ENCODE results near the gene IREB2.
A peak's percentile ranks its signal among the peaks of the same experiment; 100 is the strongest.

IREB2 gene

DNA sequence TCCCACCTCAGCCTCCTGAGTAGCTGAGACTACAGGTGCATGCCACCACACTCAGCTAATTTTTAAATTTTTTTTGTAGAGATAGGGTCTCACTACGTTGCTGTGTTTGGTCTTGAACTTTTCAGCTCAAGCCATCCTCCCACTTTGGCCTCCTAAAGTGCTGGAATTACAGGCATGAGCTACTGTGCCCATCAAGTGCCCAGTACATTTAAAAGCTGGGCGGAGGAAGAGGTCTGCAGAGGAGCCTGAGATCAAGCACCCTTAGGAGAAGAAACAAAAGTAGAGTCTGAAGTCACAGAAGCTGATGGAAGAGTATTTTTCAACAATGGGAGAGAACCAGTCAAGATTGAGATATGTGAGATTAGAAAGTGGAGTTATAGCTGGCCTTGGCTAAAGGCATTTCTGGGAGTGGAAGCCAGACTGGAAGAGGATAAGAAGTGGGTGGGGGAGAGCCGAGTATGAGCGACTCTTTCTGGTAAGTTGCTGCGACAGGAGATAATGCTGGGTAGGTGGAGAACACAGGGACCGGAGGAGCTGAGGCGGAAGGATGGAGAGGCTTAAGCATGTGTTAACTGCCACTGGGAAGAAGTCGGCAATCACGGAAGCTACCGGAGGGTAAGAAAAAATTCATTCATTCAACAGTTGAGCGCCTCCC is 782 bp upstream of the IREB2 start:
- DNase-seq (ENCODE audit: low read depth in 2 of 2), result no peak

DNA sequence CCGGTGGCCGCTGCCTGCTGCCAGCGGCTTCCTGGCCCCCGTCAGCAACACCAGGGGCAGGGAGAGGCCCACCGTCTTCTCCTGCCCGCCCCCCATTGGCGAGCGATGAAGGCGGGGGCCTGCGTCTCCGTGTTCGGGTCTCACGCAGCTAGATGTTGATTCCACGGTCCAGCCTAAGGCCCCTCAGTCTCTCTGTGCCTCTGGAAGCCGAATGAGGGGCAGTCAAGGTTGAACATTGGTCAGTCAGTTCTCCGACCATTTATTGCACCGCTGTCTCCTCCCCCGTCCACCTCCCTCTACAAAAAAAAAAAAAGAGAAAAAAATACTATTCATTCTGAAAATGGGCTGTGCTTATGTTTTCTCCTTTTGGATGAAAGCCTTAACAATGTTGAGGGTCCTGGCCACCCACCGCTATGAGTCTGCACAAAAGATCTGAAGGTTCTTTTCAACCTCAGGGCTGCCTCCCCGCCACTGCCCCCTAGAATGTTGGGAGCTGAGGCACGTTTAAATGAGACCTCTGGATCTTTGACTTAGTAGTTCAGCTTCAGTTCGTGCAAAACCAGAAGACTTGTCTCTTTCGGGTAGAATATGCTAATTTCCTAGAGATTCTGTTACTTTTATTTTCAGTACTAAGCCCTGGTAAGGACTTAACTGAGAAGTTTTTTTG is 736 bp downstream of the IREB2 start:
- peak in 1 of 2 donors; percentile 11 for DNase-seq (ENCODE audit: low read depth in 2 of 2)

DNA sequence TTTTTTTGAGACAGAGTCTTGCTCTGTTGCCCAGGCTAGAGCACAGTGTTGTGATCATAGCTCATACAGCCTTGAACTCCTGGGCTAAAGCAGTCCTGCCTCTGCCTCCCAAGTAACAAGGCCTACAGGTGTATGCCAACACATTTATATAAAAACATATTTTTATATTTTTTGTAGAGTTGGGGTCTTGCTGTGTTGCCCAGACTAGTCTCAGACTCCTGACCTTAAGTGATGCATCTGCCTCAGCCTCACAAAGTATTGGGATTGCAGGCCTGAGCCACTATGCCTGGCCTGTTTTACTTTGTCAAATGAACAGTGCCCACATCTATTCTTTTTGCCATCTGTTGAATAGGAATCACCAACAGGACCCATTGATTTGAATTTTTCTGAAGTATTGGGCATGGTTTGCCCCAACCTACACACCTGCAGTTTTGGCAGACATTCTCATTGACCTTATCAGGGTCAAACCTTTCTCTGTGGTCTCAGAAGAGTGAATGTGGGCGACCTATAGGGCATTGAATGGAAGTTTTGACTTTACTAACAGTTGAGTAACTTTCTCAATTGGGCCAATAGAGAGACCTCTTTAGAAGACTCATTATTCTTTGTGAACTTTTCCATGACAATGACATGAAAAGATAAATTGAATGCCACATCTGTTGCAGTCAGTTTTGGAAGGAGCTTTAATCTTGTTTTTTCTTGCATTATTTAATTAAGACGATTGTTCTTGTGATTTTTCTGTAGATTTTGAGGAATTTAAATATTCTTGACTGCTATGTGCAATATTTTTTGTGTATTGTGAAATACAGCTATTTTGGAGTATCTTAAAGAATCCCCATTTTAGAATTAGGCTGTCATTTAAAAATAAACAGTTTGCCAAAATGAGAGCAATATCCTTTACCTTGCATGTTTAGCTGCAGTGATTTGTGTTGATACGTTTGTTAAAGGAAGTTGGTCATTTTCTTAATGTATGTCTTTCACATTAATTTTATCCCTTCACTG is 2.7 kb downstream of the IREB2 start:
- DNase-seq (ENCODE audit: low read depth in 2 of 2), result no peak

DNA sequence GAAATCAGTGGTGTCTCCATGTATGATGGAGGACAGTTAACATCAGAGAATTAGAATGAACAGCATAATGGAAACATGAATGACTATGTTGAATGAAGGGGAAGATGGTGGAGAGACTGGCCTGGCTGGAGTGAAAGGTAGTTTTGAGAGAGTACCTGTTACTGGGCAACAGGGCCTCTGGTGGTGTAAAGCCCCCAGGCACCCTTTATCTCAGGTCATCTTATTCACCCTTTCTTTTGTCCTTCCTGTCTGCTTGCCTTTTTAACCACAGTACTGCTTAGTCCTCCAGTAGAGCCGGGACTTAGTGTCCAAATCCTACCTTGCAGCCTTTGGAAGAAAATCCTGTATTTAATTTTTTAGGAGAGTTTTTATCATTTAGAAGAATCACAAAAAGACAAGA is 6.2 kb downstream of the IREB2 start:
- no peak for DNase-seq (ENCODE audit: low read depth in 2 of 2)

DNA sequence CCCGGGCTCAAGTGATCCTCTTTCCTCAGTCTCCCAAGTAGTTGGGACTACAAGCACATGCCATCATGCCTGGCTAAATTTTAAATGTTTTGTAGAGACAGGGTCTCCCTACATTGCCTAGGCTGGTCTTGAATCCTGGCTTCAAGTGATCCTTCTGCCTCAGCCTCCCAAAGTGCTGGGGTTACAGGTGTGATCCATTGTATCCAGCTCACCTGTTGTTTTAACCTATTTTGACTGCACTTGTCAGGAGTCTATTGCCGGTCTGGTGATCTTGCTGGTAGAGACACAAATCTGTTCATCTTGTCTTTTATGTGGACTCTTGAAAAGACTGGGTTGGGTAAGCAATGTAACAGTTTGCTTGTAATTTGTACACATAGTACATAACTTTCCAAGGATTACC is 7.9 kb downstream of the IREB2 start:
- DNase-seq (ENCODE audit: low read depth in 2 of 2), result no peak

DNA sequence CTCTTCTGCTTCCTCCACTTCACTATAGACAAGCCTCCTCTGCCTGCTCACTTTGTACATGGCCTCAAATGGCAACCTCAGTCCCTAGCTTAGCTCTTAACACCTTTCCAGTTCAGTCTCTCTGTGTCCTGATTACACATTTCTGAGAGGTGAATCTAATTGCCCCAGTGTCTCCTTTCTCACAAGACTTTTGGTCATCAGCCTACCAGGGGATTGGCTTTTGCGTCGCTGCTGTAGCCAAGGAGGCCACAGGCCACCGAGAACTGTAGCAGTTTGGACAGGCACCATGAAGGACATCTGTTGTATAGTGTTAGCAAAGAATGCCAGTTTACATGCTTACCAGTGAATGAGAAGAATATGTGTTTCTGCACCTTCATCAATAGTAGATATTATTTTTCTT is 8.5 kb downstream of the IREB2 start:
- DNase-seq (ENCODE audit: low read depth in 2 of 2), result no peak

DNA sequence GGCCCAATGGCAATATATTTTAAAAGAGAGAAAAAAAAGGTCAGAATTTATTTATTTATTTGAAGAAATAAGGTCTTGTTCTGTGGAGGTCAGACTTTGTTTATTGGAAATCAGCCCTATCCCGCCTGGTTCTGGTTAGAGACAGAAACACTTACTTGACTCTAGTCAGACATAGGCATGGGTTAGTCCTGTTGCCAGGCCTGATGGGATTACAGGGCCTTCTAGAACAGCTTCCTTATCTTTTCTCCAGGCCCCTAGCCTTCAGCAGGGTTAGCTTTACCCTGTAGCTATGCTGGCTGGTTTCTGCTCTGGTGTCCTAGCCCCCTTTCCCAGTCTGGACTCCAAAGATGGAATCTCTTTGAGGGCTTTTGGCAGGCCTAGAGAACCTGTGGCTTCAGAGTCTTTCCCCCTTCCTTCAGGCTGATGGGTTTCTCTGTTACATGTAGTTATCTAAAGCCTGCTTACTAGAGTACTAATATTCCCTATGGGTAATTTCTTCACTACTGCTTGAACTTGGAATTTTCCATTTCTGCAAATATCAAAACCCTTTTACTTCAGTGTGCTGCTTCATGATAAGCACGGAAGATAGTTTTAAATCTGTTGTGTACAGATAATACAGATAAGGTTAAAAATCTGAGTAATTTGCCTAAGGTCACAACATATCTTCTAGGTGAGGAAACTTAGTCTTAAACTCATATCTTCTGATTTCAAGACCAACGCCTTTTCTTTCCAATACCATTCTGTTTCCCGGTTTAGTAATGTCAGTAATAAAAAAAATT is 10.6 kb downstream of the IREB2 start:
- DNase-seq (ENCODE audit: low read depth in 2 of 2), result no peak

DNA sequence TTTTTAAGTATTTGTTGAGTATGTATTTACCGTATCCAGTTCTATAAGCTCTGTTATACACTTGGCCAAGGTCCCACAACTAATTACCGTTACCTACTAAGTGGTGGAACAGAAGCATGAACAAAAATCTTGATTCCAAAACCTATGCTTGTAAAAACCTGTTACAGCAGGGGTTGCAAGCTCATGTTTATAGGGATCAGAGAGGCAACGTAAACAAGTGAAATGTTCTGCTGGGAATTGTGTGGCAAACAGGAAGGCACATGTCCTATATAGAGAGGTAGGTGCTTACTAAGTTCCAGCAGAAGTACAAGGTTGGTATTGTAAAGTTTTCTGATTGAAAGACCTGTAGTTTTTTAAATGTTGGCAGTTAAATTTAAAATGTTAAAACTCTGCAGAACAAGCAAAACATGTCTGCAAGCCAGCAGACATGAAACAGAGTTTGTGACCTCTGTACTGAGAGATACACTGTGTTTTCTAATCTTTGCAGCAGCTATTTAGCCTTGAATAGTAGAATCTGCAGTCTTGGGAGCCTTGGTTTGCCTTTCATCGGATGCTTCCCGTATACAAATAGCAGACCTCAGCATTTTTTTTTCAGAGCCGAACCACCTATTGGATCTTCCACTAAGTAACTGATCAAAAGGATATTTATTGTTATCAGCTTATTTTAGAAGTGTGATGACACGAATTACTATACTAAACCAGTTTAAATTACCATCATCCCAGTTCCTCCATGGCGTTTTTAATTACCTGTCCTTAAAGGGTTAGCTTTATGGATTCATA is 11.4 kb downstream of the IREB2 start:
- no peak for DNase-seq (ENCODE audit: low read depth in 2 of 2)

DNA sequence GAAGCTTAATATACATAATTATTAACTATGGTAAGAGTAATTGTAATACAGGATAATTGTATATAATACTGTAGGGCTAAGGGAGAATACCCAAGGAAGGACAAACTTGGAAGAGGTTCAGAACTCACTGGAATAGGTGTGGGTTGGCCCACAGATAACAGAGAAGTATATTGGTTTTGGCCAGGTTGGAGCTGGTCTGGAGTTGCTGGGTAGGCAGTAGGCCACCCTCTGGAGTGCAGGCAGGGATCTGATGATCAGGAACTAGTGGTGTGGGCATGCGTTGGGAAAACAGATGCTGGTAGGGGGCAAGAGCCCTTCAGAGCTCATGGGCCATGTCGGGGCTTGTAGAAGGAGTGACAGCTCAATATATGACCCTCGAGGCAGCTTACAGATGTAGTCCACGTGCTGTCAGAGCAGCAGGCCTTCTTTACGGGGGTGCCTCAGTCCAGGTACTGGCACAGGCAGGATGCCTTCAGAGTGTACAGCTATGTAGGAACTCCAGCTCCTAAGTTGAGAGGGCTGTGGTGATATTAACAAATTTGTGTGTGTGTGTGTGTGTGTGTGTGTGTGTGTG is 12.4 kb downstream of the IREB2 start:
- no peak for DNase-seq (ENCODE audit: low read depth in 2 of 2)

DNA sequence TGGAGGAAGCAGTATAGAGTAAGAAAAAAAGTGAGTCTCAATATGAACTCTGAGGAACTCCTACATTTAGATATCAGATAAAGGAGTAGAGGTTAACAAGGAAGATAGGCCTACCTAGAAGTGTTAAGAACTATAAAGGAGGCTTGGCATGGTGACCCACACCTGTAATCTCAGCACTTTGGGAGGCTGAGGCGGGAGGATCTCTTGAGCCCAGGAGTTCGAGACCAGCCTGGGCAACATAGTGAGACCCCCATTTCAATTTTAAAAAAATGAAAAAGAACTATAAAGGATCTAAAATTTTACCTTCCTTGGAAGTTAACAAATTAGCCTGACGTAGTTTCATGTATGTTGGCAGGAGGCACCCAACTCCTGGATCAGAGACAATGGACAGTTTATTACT is 14.5 kb downstream of the IREB2 start:
- no peak for DNase-seq (ENCODE audit: low read depth in 2 of 2)

DNA sequence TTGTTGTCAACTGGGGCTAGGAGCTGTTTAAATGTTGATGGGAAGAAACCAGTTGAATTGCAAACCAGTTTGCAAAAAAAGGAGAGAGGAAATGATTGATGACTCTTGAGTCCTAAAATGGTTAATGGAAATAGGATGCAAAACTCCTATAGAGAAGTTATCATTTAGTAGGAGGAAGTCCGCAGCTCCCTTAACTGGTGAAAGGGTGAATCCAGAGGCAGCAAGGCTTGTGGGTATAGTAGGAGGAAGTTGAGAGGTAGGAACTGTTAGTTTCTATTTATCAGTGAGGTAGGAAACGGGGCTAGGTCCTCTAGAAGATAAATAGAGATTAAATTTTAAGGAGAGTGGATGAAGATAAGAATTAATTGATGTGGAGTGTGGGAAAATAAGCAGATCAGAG is 15.4 kb downstream of the IREB2 start:
- DNase-seq (ENCODE audit: low read depth in 2 of 2), result no peak

DNA sequence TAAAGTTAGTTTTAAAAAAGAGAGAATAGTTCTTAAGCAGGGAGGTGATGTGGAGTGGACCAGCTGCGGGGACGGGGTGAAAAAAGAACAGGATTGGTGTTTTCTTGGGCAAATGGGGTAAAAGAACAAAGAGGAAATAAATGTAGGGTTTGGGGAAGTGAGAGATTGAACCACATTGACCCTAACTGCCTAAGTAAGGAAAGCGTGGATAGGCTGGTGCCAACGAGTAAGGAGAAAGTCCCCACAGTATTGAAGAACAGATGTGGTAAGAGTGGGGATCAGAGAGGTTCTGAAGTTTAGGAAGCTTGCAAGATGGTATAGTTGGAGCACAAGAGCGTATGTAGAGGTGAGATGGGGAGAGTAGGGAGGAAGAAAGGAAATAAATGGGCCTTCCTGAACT is 17.0 kb downstream of the IREB2 start:
- no peak for DNase-seq (ENCODE audit: low read depth in 2 of 2)

DNA sequence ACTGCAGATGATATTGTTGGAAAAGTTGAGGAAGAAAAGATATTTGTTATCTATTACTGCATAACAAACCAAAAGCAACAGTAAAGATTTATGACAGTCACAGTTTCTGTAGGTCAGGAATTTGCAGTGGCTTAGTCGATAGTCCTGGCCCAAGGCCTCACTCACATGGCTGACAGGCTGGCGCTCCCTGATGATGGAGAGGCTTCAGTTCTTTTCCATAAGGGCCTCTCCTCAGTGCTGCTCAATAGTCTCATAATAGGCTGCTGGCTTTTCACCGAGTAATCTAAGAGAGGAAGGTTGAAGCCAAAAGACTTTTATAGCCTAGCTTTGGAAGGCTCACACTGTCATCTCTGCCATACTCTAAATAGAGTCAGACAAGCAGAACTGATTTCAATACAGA is 17.7 kb downstream of the IREB2 start:
- DNase-seq (ENCODE audit: low read depth in 2 of 2), result no peak

DNA sequence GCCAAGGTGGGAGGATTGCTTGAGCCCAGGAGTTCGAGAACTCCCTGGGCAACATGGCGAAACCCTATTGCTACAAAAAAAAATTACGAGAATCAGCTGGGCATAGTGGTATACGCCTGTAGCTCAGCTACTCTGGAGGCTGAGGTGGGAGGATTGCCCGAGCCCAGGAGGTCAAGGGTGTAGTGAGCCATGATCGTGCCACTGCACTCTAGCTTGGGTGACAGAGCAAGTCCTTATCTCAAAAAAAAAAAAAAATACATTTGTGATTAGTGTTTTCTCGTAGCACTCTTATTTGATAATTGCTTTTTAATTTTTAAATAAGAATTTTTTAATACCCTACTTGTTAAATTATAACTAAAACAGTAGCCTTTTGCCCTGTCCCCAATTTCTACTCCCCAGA is 18.4 kb downstream of the IREB2 start:
- DNase-seq (ENCODE audit: low read depth in 2 of 2), result no peak

DNA sequence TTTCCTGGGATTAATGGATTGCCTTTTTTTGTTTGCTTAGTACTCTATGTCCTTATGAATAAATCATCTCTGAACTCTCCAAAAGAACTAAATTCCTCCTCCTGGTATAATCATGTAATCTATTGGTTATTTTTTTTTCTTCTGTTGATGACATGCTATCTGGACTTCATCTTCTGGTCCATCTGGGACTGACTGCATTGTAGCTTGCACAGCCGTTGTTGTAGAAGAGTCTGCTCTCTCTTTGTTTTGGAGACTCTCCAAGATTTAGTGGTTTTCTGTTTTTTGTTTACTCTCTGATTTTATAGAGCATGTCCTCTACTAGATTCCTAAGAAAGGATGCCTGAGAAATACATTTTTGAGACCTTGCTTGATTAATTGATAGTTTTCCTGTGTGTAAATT is 19.1 kb downstream of the IREB2 start:
- DNase-seq (ENCODE audit: low read depth in 2 of 2), result no peak

DNA sequence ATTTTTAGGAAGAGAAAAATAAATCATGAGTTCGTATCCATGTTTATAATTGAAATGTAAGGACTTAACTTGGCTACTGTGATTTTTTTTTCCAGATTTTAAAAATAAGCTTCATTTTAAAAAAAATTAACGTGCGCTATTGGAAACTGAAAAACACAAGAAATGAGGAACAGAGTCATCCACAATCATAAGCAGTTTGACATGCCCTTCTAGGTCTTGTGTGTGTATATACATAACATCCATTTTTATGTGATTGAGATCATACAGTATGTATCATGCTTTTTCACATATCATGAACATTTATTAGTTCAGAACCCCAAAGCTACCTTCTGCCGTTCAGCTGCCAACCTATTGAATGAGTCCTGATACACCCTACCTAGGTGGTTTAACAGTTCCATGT is 22.7 kb downstream of the IREB2 start:
- no peak for DNase-seq (ENCODE audit: low read depth in 2 of 2)

DNA sequence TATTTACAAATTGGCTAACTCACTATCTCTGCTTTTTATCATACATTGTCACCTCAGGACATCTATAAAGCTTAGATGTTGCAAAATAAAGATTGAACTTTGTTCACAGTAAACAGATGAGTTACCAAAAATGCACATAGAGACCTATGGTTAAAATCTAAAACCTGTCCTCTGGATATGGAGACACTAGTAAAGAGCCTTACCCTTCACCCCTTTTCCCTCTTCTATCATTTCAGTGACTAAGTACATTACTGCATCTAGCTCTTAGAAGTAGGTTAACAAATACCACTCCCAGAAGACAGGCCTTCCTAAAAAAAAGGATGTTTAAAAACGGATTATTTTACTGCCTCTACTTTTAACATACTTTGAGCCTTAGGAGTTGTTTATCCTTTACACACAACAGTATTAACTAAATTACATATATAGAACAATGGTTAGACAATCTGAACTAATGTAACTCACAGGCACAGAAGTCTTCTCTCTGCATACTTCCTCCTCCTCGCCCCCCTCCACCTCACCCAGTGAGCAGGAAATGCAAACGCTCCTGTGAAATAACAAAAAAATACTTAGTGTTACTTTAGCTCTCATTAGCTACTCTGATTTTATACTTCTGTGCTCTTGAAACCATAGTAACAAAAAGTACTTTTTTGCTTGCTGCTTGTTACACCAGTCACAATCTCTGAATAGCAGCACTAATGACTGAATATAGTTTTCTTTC is 23.3 kb downstream of the IREB2 start:
- no peak for DNase-seq (ENCODE audit: low read depth in 2 of 2)

DNA sequence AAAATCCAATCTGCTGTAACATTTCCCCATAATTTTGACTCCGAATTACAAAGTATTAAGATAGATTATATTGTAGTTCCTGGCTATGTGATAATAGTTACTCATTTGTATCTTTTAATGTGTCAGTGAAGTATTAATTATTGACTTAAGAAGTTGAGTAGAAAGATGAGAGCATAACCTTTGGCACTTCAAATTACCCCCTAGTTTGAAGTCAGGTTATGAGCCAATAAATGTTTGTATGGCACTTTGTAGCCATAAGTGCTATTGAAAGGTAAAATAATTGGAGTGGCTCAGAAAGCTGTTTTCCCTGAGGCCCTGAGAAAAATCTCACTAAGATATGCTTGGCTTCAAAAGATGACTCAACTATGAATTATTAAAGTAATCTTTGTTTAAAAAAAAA is 31.0 kb downstream of the IREB2 start:
- DNase-seq (ENCODE audit: low read depth in 2 of 2), result no peak

DNA sequence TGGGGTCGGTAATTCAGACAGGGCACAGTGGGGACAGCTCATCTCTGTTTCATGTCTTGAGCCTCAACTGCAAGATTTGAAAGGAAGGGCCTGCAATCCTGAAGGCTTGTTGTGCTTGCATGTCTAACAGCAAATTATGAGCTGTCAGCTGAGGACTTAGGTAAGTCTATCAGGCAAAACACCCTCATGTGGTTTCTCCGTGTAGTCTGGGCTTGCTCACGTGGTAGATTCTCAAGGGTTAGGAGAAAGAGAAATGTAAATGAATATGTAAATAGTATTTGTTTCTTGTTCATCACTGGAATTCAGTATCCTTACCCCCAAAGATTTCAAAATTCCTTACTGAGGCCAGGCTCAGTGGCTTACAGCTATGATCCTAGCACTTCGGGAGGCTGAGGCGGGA is 39.3 kb downstream of the IREB2 start:
- DNase-seq (ENCODE audit: low read depth in 2 of 2), result no peak

DNA sequence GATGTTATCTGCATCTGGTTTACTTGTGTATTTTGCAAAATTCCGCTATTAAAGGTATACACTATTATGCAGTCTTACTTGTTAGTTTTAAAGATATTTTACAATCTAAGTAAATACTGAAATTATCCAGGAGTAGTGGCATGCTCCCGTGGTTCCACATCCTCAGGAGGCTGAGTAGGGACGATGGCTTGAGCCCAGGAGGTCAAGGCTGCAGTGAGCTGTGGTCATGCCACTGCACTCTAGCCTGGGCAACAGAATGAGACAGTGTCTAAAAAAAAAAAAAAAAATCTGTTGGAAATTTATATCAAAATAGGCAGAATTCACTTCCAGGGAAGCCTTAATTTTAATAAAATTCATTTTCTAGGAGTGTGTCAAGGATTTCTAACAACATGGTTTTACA is 41.6 kb downstream of the IREB2 start:
- DNase-seq (ENCODE audit: low read depth in 2 of 2), result no peak

All from stimulated activated CD4-positive, alpha-beta T cell treated with anti-CD3 and anti-CD28 coated beads, Interleukin-1b, Interleukin-23, amount 100 ng/mL, for 4 hours (primary cell).